IPS DF 4.7 (cell line): ENCODE data around the gene FBL.
"Not testable (repeated sequence)": the region's sequence is repeated elsewhere in the genome, so short reads cannot be mapped to it uniquely, and the experiment has no call there.

Experiments
- DNase-seq: peaks from one replicate; pipeline ENCODE4 v3.0.0-alpha.2; 2013; ENCODE audit warnings: low spot score; ENCODE audit errors: extremely low read depth

The FBL gene

DNA sequence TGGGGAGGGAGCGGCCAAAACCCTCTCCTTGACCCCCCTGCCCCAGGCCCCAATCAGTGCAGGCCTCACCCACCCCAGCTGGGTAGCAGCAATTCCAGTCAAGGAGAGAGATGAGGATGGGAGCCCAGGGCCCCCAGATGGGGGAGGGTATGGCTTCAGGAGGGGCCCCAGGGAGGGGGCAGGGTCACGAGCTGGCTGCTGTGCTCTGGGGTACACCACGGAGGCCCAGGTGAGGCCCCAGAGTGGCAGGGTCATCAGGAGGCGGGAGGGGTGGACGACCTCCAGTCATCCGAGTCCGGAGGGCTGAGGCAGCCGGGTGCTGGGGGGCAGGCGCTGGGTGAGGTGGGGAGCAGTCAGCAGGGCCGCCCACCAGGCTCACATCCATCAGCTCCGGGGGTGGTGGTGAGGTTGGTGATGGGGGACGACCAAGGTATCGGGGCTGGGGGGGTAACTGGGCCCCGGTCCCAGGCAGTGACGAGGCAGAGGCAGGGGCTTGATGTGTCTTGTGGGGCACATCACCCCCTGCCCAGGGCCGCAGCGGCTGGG, 20.6 kb downstream of the FBL start:
- no peak for DNase-seq

DNA sequence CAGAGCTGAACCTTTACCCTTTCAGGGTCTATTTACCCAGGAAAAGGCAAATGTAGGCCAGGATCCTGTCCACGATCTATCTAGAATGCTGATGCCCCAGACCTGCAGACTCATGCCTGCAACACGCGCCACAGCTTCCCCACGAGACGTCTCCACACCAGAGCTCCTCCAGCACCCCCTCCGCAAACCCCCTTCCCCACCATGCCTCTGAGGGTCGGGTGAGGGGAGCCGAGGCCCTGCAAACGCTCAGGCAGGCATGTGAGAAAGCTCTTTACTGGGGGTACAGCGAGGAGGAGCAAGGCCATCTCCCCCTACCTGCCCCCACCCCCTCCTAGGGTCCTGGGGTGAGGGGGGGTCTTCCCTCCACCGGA, 21.1 kb downstream of the FBL start:
- DNase-seq = no peak

DNA sequence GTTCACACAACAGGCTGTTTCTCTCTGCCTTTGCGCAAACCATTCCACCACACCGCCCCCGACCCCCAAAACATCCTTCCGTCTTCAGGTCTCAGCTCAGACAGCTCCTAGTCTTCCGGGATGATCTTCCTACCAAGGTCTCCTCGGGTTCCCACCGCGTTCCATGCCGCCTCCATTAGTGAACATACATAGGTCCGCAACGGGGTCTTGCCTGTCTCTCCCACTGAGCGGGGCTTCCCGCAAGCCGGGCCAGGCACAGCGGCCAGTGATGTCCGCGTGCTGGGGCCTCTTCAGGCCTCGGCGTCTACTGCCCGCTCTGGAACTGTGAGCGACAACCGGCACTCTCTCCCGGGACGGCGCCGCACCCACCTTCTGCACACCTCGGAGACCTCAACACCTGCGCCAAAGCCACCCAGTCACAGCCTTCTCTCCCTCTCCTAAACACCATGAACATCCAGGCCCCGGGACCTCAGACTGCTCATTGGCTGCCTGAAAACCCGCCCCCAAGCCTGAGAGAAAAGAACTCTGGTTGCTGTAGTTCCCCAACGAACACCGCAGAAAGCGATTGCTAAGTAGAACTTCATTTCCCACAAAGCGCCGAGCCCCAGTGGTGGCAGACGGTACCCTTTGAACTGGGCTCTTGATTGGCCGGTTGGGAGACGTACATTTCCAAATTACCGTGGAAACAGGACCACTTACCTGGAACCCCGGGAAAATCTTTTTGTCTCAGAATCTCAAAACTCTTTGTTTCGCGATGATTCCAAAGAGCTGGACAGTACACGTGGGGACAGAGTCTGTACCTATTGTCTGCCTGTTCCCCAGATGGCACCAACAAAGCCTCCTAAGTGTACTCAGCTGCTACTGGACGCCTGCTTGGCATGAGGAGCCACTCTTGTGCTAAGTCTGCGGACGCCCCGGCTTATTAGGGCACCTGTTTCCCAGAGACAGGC, 21.8 kb downstream of the FBL start:
- peak; percentile 89 for DNase-seq

DNA sequence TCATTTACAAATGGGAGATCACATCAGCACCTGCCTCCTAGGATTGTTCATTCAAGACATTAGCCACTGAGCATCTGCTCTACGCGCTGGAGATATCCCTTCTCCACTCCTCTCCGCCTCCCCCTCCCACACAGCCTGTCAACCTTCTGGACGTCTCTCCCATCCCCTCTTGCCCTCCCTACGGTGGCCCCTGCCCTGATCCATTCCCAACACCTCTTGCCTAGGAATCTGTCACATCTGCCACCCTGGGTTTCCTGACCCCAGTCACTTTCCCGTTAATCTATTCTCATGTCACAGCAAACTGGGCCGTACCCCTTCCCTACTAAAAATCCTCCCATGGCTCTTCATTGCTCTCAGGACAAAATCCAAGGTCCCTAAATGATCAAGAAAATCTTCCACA, 22.5 kb downstream of the FBL start:
- no peak for DNase-seq

DNA sequence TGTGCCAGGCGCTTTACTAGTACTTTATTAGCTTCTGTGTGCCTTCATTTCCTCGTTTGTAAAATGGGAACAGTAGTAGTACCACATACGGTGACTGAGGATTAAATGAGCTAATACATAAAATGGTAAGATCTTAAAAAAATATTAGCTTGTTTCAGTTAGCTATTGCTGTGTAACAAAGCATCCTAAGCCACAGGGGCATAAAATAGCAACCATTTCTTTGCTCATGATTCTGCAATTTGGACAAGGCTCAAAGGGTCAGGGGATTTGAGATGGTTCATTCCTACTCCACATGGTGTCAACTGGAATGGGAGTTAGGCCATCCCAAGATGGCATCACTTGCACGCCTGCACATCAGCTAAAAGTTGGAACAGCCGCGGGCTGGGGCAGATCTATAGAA, 25.5 kb downstream of the FBL start:
- DNase-seq = no peak

DNA sequence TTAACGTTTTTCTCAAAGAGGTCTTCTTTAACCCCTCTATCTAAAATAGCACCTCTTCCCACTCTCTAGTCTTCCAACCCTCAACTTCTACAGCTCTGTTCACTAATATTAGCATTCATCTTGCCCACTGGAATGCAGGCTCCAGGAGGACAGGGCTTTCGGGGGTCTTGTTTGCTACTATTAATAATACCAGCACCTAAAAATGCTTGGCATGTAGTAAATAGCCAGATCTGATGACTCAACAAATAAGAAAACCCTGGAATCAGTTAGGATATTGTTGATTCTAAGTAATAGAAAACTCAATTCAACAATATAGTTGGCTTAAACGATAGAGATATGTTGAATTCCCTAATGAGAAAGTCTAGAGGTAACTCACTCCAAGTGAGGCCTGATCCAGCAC, 26.4 kb downstream of the FBL start:
- DNase-seq = no peak

DNA sequence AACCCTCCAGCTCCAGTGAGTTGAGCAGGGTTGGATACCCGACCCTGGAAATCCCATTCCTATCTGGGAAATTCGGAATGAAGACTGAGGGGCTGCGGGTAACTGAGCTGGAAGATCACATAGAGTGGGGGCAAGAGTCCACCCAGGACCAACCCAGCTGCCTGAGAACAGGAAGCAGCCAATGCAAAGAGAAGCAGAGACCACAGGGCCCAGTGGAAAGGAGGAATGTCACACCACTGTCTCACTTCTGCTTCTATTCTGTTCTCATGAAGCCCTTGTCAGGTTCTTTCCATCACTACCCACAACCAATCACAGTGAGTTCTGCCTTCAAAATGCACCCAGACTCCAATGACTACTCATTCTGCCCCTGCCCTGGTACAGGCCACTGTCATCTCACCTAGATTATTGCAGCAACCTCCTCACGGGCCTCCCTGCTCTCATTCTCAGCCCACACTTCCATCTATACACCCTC, 27.5 kb downstream of the FBL start:
- DNase-seq = no peak

DNA sequence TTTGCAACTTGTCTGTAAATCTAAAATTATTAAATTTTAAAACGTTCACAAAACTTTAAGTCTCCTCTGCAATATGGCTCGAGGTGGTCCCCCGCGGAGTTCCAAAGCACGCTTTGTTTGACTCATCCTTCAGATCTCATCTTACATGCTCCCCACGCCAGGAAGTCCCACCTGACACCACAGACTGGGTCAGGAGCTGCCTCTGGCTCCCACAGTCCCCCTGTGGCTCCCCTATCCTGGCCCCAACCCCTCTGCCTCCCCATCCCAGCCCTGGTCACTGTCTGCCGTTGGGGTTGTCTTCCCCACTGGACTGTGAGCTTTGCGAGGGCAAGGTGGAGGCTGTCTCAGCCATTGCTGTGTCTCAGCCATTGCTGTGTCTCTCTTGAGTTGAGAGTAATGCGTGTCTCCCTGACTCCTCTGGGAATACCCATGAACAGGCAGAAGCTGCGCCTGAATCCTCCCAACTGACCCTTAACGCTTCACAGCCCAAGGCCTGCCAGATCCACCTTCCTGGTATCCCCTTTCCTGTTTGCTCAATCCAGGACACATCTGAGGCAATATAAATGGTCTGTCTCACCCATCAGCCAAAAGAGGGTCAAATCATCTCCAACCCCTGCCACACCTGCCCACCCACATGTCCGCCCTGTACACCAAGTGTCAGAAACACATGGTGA, 28.2 kb downstream of the FBL start:
- DNase-seq = no peak

DNA sequence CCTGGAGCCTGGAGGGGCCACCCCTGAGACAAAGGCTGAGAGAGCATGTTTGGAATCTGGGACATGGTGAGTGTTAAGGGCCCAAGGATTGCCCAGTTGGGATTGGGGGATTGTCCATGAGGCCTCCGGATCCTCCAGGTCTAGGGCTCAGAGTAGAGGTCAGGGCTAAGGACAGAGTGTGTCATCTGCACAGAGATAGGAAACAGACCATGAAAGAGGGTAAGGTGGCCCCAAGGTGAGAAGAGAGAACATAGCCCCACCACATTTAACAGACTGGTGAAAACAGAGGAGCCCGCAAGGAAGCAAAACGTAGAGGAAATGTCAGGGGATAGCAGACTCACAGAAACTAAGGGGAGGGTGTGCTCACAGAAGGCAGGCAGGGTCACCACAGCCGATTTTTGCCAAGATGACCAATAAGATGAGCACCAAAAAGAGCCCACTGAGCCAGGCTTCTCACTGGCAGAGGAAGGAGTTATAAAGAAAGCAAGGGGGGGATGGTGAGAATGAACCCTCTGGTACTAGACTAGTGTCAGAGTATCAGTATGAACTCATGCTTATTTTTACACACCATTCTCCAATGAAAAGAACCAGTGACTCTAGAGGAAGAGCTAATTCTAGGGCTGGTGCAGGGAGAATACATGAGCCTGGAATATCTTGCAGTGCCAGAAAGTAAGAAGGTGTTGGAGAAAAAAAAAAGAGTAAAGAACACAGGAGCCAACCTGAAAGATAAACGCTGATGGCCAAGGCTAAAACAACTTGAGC, 29.7 kb downstream of the FBL start:
- DNase-seq = no peak

DNA sequence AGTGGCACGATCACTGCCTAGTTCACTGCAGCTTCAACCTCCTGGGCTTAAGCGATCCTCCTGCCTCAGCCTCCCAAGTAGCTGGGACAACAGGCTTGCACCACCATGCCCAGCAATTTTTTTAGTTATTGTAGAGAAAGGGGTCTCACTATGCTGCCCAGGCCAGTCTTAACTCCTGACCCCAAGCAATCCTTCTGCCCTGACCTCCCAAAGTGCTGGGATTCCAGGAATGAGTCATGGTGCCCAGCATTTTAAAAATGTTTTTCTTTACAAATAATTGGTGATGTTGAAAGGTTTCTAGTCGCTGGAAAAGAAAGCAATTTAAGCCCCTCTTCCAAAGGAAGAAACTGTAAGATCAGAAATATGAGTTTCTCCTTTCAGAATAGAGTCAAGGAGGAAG, 31.6 kb downstream of the FBL start:
- DNase-seq = no peak

DNA sequence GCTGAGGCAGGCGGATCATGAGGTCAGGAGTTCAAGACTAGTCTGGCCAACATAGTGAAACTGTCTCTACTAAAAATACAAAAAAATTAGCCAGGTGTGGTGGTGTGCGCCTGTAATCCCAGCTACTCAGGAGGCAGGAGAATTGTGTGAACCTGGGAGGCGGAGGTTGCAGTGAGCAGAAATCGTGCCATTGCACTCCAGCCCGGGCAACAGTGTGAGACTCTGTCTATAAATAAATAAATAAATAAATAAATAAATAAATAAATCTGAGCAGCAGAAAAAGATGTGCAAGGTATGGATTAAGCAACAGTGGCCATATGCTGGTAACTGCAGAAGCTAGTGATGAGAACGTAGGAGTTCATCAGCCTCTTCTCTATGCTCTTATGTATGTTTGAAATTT, 32.1 kb downstream of the FBL start:
- DNase-seq = not testable (repeated sequence)

DNA sequence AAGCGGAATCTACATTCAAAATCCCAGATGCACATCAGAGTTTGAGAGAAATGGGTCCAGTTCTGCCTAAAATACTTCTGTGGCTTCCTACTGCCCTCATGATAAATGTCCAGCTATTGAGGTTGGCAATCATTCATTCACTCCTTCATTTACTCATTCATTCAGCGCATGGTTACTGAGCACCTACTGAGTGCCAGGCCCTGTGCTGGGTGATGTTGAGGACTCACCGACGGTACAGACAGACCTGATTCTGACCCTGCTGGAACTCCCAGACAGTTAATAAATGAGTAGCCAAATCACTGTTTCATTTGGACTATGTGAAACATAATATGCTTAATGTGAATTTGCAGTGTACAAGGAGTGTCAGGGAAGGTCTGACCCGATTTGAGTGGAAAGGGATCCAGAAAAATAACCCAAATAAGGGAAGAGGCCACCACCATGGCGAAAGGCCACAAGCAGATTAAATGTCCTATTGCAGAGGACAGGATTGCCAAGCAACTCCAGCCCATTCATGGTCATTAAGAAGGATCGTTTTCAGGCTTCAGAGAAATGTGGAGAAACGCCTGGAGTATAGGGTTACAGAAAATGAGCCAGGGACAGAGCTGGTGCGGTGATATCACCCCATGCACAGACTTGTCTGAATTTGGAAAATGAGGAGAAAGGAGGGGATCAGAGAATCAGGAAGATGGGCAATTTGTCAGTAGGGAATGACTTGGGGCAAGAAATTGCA, 32.8 kb downstream of the FBL start:
- no peak for DNase-seq

DNA sequence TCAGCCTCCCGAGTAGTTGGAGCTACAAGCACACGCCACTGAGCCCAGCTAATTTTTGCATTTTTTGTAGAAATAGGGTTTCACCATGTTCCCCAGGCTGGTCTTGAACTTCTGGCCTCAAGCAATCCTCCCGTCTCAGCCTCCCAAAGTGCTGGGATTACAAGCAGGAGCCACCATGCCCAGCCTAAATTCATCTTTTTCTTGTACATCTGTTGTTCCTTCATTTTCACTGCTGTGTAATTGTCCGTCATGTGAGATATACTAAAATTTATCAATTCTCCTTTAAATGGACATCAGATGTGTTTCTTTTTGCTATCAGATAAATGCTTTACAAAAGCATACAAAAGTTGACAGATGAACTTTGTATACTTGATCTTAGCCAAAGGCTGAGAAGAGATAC, 35.1 kb downstream of the FBL start:
- no peak for DNase-seq

DNA sequence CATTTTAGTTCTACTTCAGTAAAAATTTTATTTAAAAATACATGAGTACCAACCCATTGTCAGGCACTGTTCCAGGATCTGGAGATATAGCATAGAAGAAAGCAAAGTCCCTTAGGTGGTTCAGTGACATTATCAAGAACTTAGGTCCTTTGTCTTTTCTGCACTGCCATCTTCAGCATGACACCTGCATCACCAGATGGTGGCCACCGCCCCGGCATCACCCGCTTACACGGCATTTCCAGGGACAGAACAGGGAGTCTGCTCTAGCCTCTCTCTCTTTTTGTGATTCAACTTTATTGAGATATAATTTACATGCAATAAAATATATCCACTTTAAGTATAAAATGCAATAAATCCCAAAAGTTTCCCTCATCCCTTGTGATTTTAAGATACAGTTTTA, 35.8 kb downstream of the FBL start:
- no peak for DNase-seq

DNA sequence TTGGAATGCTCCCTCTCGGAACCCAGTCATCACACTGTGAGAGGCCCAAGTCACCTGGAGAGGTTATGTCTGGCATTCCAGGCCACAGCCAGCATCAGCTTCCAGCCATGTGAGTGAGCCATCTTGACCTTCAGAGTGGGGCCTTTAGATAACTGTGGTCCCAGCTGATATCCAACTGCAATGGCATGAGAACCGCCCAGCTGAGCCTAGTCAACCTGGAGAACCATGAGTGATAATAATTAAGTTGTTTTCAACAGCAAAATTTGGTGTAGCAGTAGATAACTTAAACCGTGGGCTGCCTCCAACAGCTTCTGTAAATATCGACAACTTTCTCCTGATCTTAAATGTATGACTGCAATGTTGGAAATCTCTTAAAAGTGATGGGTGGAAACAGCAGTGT, 36.8 kb downstream of the FBL start:
- no peak for DNase-seq

DNA sequence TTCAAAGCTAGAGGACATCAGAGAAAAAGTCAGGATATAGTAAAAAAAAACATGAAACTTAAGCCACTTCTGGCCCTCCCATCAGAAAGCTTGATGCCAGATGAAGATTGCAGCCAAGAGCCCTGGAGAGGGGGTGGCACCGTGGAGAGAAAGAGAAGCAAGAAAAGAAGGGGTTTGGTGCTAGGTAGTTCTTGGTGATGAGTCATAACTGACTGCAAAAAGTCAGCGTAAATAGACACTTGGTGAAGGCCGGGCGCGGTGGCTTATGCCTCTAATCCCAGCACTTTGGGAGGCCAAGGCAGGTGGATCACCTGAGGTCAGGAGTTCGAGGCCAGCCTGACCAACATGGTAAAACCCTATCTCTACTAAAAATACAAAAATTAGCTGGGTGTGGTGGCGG, 37.5 kb downstream of the FBL start:
- DNase-seq = not testable (repeated sequence)

DNA sequence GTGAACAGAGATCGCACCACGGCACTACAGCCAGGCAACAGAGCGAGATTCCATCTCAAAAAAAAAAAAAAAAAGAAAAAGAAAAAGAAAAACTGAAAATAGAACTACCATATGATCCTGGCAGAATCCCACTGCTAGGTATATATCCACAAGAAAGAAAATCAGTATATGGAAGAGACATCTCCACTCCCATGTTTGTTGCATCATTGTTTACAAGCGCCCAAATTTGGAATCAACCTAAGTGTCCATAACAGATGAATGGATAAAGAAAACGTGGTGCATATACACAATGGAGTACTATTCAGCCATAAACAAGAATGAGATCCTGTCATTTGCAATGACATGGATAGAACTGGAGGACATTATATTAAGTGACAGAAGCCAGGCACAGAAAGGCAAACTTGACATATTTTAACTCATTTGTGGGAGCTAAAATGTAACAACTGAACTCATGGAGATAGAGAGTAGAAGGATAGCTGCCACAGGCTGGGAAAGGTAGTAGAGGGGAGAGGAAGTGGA, 38.3 kb downstream of the FBL start:
- no peak for DNase-seq

DNA sequence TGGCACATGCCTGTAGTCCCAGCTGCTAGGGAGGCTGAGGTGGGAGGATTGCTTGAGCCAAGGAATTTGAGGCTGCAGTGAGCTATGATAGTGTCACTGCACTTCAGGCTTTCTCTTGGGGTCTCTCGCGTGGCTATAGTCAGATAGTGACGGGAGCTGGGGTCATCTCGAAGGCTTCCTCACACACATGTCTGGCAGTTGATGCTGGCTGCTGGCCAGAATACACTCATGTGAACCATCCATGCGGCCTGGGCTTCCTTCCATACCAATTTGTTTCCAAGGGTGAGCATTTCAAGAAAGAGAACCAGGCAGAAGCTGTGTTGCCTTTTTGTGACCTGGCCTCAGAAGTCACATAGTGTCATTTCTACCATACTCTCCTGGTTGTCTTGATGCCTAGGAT, 41.1 kb downstream of the FBL start:
- DNase-seq = no peak

DNA sequence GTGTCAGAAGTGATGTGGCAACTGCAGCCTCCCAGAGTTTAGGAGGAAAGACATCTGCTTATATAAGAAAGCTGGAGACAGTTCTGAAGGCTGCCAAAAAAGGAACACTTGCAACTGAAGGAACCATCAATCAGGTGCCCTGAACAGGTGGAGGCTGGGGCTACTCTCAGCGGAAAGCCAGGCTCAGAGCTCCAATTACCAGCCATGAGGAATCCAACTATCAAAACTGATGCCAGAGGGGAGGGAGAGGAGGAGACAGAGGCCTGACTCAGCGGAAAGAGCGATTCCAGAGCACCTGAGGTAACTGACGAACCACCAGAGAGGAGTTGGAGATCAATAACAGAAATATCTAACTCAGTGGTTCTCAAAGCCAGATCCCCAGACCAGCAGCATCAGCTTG, 43.2 kb downstream of the FBL start:
- DNase-seq = no peak

DNA sequence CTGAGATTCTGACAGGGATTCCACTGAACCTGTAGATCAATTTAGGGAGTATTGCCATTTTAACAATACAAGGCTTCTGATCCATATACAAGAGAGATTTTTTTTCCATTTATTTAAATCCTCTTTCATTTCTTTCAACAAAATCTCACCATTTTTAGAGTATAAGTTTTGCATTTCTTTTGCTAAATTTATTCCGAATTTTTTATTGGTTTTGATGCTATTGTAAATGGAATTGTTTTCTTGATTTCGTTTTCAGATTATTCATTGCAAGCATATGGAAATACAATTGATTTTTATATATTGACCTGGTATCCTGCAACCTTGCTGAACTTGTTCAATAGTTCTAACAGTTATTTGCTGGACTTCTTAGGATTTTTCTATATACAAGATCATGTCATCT, 49.1 kb downstream of the FBL start:
- DNase-seq = no peak

DNA sequence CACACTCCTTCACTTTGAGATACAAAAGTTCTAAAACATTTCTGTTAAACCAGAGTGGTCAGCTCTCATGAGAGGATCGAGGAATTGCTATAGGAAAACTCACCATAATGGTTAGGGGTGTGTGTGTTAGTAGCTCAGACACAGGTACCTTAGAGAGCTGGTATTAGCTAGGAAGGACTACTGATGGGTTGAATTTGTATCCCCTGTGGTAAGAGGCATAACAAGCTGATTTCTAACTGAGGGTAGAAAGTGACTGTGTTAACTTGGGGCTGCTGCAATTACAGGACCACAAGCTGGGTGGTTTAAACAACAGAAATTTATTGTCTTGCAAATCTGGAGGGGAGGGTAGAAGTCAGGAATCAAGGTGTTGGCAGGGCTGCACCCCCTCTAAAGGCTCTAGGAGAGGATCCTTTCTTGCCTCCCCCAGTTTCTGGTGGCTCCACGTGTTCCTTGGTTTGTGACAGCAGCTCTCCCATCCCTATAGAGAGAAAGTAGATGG, 50.1 kb downstream of the FBL start:
- no peak for DNase-seq
